DND-41 (cell line): Measurements from ENCODE around the gene LPCAT2.

ENCODE experiments used
- ATAC-seq: fragments of 200-7000 bp; cut with Tn5 transposase; 3 replicates; pipeline ENCODE4 v1.9.1; 2021; ENCODE audit warnings: low read depth; ENCODE audit not compliant: insufficient read depth
- DNase-seq: peaks from one replicate; pipeline ENCODE4 v3.0.0-alpha.2; 2020
- H2AFZ ChIP-seq: 2 replicates; pipeline ENCODE4 v1.6.0; 2012; ENCODE audit warnings: low read depth, low read length
- H3K27ac ChIP-seq: 2 replicates; pipeline ENCODE4 v1.5.1; 2012; ENCODE audit warnings: low read length, inconsistent platforms
- H3K27me3 ChIP-seq: fragments of 200-600 bp; sonication (generic); 2 replicates; pipeline ENCODE4 v1.6.0; 2012; ENCODE audit warnings: low read length, mild to moderate bottlenecking, inconsistent platforms; ENCODE audit not compliant: insufficient read depth, poor library complexity
- H3K36me3 ChIP-seq: 2 replicates; pipeline ENCODE4 v1.5.1; 2012; ENCODE audit warnings: low read length, inconsistent platforms; ENCODE audit not compliant: insufficient read depth
- H3K4me1 ChIP-seq: 2 replicates; pipeline ENCODE4 v1.5.1; 2012; ENCODE audit warnings: mild to moderate bottlenecking, low read length; ENCODE audit not compliant: insufficient read depth
- H3K4me2 ChIP-seq: 2 replicates; pipeline ENCODE4 v1.6.0; 2012; ENCODE audit warnings: mild to moderate bottlenecking, moderate library complexity, low read length, inconsistent platforms; ENCODE audit not compliant: insufficient read depth
- H3K4me3 ChIP-seq, 2 experiments: fragments of 200-600 bp in 1 of 2; shearing (Covaris generic) in 1 of 2; 2 replicates each; pipeline ENCODE4 v1.5.1; 2012 to 2016; ENCODE audit warnings: inconsistent platforms in 2 of 2, low read length in 2 of 2, mild to moderate bottlenecking in 2 of 2, low read depth in 1 of 2, moderate library complexity in 1 of 2
- H3K79me2 ChIP-seq: 2 replicates; pipeline ENCODE4 v1.6.0; 2012; ENCODE audit warnings: low read length, inconsistent platforms; ENCODE audit not compliant: insufficient read depth
- H3K9ac ChIP-seq: 2 replicates; pipeline ENCODE4 v1.6.0; 2012; ENCODE audit warnings: low read depth, mild to moderate bottlenecking, inconsistent platforms, low read length, moderate library complexity
- H3K9me3 ChIP-seq: 2 replicates; pipeline ENCODE4 v1.5.1; 2012; ENCODE audit warnings: low read length, moderate library complexity, mild to moderate bottlenecking, inconsistent platforms; ENCODE audit not compliant: insufficient read depth, severe bottlenecking
- H4K20me1 ChIP-seq: 2 replicates; pipeline ENCODE4 v1.6.0; 2012; ENCODE audit warnings: low read length; ENCODE audit not compliant: insufficient read depth
- EZH2 ChIP-seq: IDR thresholded peaks from 3 replicates; pipeline ENCODE4 v1.6.1; 2012; ENCODE audit warnings: borderline replicate concordance, low read depth, mild to moderate bottlenecking, moderate library complexity, low read length, inconsistent platforms; ENCODE audit not compliant: severe bottlenecking
- TF ChIP-seq, protein P1 (sequence below): IDR thresholded peaks from 2 replicates; pipeline ENCODE4 v1.5.1; 2012; ENCODE audit warnings: borderline replicate concordance, low read length, moderate library complexity, mild to moderate bottlenecking; ENCODE audit not compliant: poor library complexity, severe bottlenecking; ENCODE audit errors: extremely low read depth

The LPCAT2 gene

DNA sequence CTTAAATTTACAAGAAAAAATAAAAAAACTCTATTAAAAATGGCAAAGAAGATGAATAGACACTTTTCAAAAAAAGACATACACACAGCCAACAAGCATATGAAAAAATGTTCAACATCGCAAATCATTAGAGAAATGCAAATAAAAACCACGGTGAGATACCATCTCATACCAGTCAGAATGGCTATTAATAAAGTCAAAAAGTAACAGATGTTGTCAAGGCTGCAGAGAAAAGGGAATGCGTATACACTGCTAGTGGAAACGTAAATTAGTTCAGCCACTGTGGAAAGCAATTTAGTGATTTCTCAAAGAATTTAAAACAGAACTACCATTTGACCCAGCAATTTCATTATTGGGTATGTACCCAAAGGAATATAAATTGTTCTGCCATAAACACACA is 89.1 kb downstream of the LPCAT2 start:
- no peaks in the 10 kb centered on the region for H3K79me2 ChIP-seq
- H3K27ac ChIP-seq = no peak overlapping the region
- ATAC-seq (no peak), DNase-seq (no peak)
- H2AFZ ChIP-seq = no peak overlapping the region
- no peaks in the 10 kb centered on the region for H3K9me3 ChIP-seq
- TF ChIP-seq, protein P1, sequence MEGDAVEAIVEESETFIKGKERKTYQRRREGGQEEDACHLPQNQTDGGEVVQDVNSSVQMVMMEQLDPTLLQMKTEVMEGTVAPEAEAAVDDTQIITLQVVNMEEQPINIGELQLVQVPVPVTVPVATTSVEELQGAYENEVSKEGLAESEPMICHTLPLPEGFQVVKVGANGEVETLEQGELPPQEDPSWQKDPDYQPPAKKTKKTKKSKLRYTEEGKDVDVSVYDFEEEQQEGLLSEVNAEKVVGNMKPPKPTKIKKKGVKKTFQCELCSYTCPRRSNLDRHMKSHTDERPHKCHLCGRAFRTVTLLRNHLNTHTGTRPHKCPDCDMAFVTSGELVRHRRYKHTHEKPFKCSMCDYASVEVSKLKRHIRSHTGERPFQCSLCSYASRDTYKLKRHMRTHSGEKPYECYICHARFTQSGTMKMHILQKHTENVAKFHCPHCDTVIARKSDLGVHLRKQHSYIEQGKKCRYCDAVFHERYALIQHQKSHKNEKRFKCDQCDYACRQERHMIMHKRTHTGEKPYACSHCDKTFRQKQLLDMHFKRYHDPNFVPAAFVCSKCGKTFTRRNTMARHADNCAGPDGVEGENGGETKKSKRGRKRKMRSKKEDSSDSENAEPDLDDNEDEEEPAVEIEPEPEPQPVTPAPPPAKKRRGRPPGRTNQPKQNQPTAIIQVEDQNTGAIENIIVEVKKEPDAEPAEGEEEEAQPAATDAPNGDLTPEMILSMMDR = no peak
- no peak for TF ChIP-seq EZH2
- H3K36me3 ChIP-seq = no peaks in the 10 kb centered on the region
- no peaks in the 10 kb centered on the region for H3K4me1 ChIP-seq
- H3K4me2 ChIP-seq = no peak overlapping the region
- H4K20me1 ChIP-seq = no peaks in the 10 kb centered on the region
- H3K27me3 ChIP-seq = no peaks in the 10 kb centered on the region
- H3K4me3 ChIP-seq = no peak overlapping the region
- no peak overlapping the region for H3K9ac ChIP-seq

DNA sequence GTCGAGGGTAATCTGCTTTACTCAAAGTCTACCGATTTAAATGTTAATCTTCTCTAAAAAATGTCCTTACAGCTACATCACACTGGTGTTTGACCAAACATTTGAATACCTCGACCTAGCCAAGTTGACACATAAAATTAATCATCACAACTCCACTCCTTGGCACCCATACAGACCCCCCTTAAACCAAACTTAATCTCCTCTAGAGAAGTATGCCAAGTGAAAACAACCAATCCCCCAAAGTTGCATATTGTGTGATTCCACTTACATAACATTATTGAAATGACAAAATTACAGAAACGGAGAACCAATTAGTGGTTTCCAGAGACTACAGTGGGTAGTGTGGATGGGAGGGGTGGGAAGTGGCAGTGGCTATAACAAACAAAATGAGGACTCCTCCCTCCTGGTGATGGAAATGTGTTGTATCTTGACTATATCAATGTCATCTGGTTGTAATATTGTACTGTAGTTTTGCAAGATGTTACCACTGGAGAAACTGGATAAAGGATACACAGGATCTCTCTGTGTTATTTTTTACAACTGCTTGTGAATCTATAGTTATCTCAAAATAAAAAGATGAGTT is 97.0 kb downstream of the LPCAT2 start:
- no peaks in the 10 kb centered on the region for H3K27me3 ChIP-seq
- H3K79me2 ChIP-seq = no peaks in the 10 kb centered on the region
- no peak overlapping the region for H3K4me3 ChIP-seq
- no peak overlapping the region for H3K27ac ChIP-seq
- H3K4me1 ChIP-seq = no peaks in the 10 kb centered on the region
- no peaks in the 10 kb centered on the region for H3K36me3 ChIP-seq
- no peak overlapping the region for H3K9ac ChIP-seq
- DNase-seq (no peak), ATAC-seq (no peak)
- TF ChIP-seq, protein P1 = no peak
- no peak for TF ChIP-seq EZH2
- no peaks in the 10 kb centered on the region for H4K20me1 ChIP-seq
- H3K4me2 ChIP-seq = no peak overlapping the region
- H2AFZ ChIP-seq = no peak overlapping the region
- no peaks in the 10 kb centered on the region for H3K9me3 ChIP-seq

DNA sequence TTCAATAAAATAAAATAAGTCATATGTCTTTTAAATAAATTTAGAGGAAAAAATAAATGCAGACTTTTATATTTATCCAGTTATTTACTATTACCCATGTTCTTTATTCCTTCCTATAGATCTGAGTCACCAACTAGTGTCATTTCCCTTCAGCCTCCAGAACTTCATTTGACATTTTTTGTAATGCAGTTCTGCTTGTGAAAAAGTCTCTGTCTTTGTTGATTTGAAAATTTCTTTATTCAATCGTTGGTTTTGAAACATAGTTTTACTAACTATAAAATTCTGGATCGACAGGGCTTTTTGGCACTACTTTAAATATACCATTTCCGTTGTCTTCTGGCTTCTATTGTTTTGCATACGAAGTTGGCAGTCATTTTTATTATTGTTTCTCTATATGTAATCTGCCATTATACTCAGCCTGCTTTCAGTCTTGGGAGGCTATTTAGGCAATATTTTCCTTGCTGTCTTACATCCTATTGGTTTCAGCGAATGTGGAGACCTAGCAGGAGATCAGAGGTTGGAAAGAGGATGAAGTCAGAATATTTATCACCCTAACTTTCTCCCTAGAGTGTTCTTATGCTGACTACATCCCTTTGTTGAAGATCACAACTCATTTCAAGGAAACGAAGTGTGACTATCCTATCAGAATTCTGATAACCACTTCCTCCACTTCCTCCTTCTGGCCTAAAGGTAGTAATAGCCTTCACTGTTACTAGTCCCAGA is 104.9 kb downstream of the LPCAT2 start:
- no peak overlapping the region for H2AFZ ChIP-seq

More for the DNA sequence above, 104.9 kb downstream of the LPCAT2 start:
- peaks cover 4% of the 10 kb centered on the region for H3K9me3 ChIP-seq
- H3K9ac ChIP-seq = no peak overlapping the region
- no peak for DNase-seq
- no peaks in the 10 kb centered on the region for H3K4me1 ChIP-seq
- H3K27ac ChIP-seq = no peak overlapping the region
- no peaks in the 10 kb centered on the region for H3K27me3 ChIP-seq
- H3K4me3 ChIP-seq = no peak overlapping the region
- no peak overlapping the region for H3K4me2 ChIP-seq
- no peaks in the 10 kb centered on the region for H3K36me3 ChIP-seq
- TF ChIP-seq, protein P1 = no peak
- no peak for TF ChIP-seq EZH2
- H4K20me1 ChIP-seq = no peaks in the 10 kb centered on the region
- ATAC-seq = no peak
- no peaks in the 10 kb centered on the region for H3K79me2 ChIP-seq
